Mesenchymal stem cell (in vitro differentiated cells and primary cell): Measurements from ENCODE around the gene LCLAT1.

ENCODE experiments used
- DNase-seq: peaks from one replicate; pipeline ENCODE4 v3.0.0-alpha.2; 2013
- H2AFZ ChIP-seq: one replicate; pipeline ENCODE4 v1.6.1; 2013; ENCODE audit warnings: low read depth, mild to moderate bottlenecking, control low read depth, inconsistent platforms, low read length, moderate library complexity
- H2AK5ac ChIP-seq: 2 replicates; pipeline ENCODE4 v1.6.1; 2013; ENCODE audit warnings: low read length, moderate library complexity, mild to moderate bottlenecking, inconsistent platforms; ENCODE audit not compliant: severe bottlenecking
- H2BK120ac ChIP-seq: one replicate; pipeline ENCODE4 v1.6.1; 2013; ENCODE audit warnings: low read depth, mild to moderate bottlenecking, inconsistent platforms, low read length, moderate library complexity
- H2BK12ac ChIP-seq, 2 experiments: one replicate each; pipeline ENCODE4 v1.6.1; 2013; ENCODE audit warnings: inconsistent platforms in 2 of 2, low read length in 2 of 2, mild to moderate bottlenecking in 2 of 2, moderate library complexity in 2 of 2, control low read depth in 1 of 2
- H2BK15ac ChIP-seq: one replicate; pipeline ENCODE4 v1.6.1; 2013; ENCODE audit warnings: mild to moderate bottlenecking, low read depth, inconsistent platforms; ENCODE audit not compliant: poor library complexity, severe bottlenecking
- H2BK5ac ChIP-seq: 2 replicates; pipeline ENCODE4 v1.6.1; 2013; ENCODE audit warnings: low read depth, mild to moderate bottlenecking, low read length, control low read depth, inconsistent platforms; ENCODE audit not compliant: poor library complexity, severe bottlenecking
- H3K14ac ChIP-seq, 2 experiments: one replicate each; pipeline ENCODE4 v1.6.1; 2013; ENCODE audit warnings: inconsistent platforms in 2 of 2, low read length in 2 of 2, control low read depth in 1 of 2, mild to moderate bottlenecking in 1 of 2, moderate library complexity in 1 of 2
- H3K18ac ChIP-seq, 2 experiments: one replicate each; pipeline ENCODE4 v1.6.1; 2013; ENCODE audit warnings: inconsistent platforms in 2 of 2, low read length in 2 of 2, control low read depth in 1 of 2, low read depth in 1 of 2, mild to moderate bottlenecking in 1 of 2
- H3K23ac ChIP-seq, 2 experiments: one replicate each; pipeline ENCODE4 v1.6.1; 2013; ENCODE audit warnings: inconsistent platforms in 2 of 2, low read length in 2 of 2, mild to moderate bottlenecking in 2 of 2, moderate library complexity in 2 of 2, control low read depth in 1 of 2
- H3K27ac ChIP-seq: 2 replicates; pipeline ENCODE4 v1.5.1; 2013; ENCODE audit warnings: mild to moderate bottlenecking, moderate library complexity, low read length, control low read depth, inconsistent platforms; ENCODE audit not compliant: poor library complexity, severe bottlenecking
- H3K27me3 ChIP-seq, 2 experiments: 2 replicates each; pipeline versions ENCODE4 v1.6.1 to v1.7.0; 2013; ENCODE audit warnings: low read length in 2 of 2, mild to moderate bottlenecking in 2 of 2, moderate library complexity in 2 of 2, control low read depth in 1 of 2, inconsistent platforms in 1 of 2; ENCODE audit not compliant: control insufficient read depth in 1 of 2, insufficient read depth in 1 of 2
- H3K36me3 ChIP-seq, 2 experiments: 2 replicates each; pipeline versions ENCODE4 v1.6.1 to v1.7.0; 2013; ENCODE audit warnings: low read length in 2 of 2, control low read depth in 1 of 2, inconsistent platforms in 1 of 2, low read depth in 1 of 2, mild to moderate bottlenecking in 1 of 2; ENCODE audit not compliant: insufficient read depth in 2 of 2, control insufficient read depth in 1 of 2
- H3K4ac ChIP-seq, 2 experiments: one replicate each; pipeline ENCODE4 v1.6.1; 2013; ENCODE audit warnings: inconsistent platforms in 2 of 2, low read length in 2 of 2, mild to moderate bottlenecking in 2 of 2, moderate library complexity in 2 of 2, control low read depth in 1 of 2, low read depth in 1 of 2
- H3K4me1 ChIP-seq: 2 replicates; pipeline ENCODE4 v1.6.1; 2013; ENCODE audit warnings: low read depth, low read length, control low read depth; ENCODE audit not compliant: control insufficient read depth, insufficient read depth
- H3K4me2 ChIP-seq: 2 replicates; pipeline ENCODE4 v1.6.1; 2013; ENCODE audit warnings: low read length, mild to moderate bottlenecking, inconsistent platforms; ENCODE audit not compliant: poor library complexity, severe bottlenecking
- H3K4me3 ChIP-seq, 2 experiments: 2 replicates each; pipeline versions ENCODE4 v1.5.1 to v1.7.0; 2013; ENCODE audit warnings: low read length in 2 of 2, mild to moderate bottlenecking in 2 of 2, control low read depth in 1 of 2, low read depth in 1 of 2; ENCODE audit not compliant: insufficient read depth in 1 of 2
- H3K79me1 ChIP-seq: replicated peaks from 2 replicates; pipeline ENCODE4 v1.6.1; 2013; ENCODE audit warnings: mild to moderate bottlenecking, control low read depth, low read length, inconsistent platforms; ENCODE audit not compliant: poor library complexity, severe bottlenecking
- H3K9ac ChIP-seq: 2 replicates; pipeline ENCODE4 v1.7.0; 2013; ENCODE audit warnings: mild to moderate bottlenecking, low read length, moderate library complexity
- H3K9me3 ChIP-seq: 2 replicates; pipeline ENCODE4 v1.7.0; 2013; ENCODE audit warnings: mild to moderate bottlenecking, low read length; ENCODE audit not compliant: control insufficient read depth
- H4K8ac ChIP-seq: one replicate; pipeline ENCODE4 v1.6.1; 2013; ENCODE audit warnings: inconsistent platforms, mild to moderate bottlenecking, low read length, moderate library complexity
- H4K91ac ChIP-seq: one replicate; pipeline ENCODE4 v1.6.1; 2013; ENCODE audit warnings: mild to moderate bottlenecking, low read length, inconsistent platforms
- WGBS: methylation state at CpG from one replicate; pipeline ENCODE4 v1.1.7; 2013; ENCODE audit warnings: mixed read lengths; 5-methylcytosine and 5-hydroxymethylcytosine counted together

The LCLAT1 gene

DNA sequence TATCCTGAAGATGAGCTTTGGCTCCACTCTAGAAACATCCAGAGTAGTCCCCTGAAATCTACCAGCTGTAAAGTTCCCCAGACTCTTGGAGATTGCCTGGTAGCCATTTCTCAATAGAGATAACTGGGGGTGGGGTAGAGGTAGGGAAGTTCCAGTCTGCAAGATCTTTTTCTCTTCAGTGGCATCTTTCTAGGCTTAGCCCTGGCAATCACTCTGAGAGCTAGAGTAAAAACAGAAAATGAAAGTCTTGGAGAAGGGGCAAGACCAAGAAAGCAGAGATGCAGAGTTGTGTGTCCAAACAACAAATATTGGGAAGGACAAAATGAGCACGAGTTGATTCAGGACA lies 41.8 kb upstream of the LCLAT1 start:
- Histone ChIP-seq H2BK15ac (no peak overlapping the region), H3K4me2 (no peak overlapping the region), H2BK5ac (no peak overlapping the region), H2AK5ac (no peak overlapping the region), H3K27me3 (peaks cover 0 to 38% of the 10 kb centered on the region in 2 experiments), H3K9me3 (no peaks in the 10 kb centered on the region), H3K36me3 (no peaks in the 10 kb centered on the region), H3K79me1 (no peaks in the 10 kb centered on the region), H2BK12ac (no peak overlapping the region), H4K8ac (no peak overlapping the region), H4K91ac (no peak overlapping the region), H3K4ac (no peak overlapping the region), H3K4me1 (peaks cover 2% of the 10 kb centered on the region), H3K18ac (no peak overlapping the region), H3K23ac (no peak overlapping the region), H2BK120ac (no peak overlapping the region), H3K4me3 (no peak overlapping the region), H3K9ac (no peak overlapping the region), H3K27ac (no peak overlapping the region), H3K14ac (no peak overlapping the region), H2AFZ (no peak overlapping the region)
- DNase-seq: peak; percentile 22
- WGBS: 81% methylated on average over 1 of the region's 1 CpG

DNA sequence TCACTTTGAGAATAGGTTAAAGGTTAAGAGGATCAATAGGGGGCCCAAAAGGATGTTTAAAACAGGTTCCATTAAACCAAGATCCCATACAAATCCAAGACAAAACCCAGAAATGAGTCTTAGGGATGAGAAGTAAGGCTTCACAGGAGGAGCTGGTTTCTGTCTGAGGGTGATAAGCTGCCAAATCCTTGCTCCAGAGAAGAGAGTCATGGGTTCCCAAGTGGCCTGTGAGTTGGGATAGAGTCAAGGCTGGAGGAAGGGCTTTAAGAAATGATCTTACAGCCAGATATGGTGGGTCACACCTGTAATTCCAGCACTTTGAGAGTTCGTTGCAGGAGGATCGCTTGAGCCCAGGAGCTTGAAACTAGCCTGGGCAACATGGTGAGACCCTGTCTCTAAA lies 40.2 kb upstream of the LCLAT1 start:
- no CpG with 5 or more reads among the region's 2 CpGs for WGBS
- no peak overlapping the region for H2BK15ac ChIP-seq
- no peak overlapping the region for H2AK5ac ChIP-seq

DNA sequence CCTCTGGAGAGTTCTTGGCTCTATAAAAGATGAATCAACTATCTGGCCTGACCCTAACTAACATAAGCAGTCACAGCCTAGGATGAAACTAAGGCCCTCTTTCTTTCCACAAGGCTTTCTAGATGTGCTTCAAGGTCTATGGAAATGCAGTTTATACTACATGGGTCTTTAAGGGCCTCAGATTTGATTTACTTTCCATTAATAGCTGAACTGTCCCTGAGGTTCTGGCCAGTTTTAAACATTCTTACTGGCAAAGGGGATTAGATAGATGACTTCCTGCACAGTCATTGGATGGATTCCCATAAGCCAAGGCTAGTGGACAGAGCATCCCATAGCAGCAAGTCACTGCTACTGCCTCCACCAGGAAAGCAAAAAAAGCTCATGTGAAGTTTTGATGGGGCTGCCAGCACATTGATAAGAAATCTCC lies 38.1 kb upstream of the LCLAT1 start:
- Histone ChIP-seq H2BK12ac (peak overlapping the region in 1 of 2 experiments; percentile 92), H3K9ac (no peak overlapping the region), H3K27ac (no peak overlapping the region), H3K4me2 (no peak overlapping the region), H3K4me1 (peaks cover 2% of the 10 kb centered on the region), H4K8ac (no peak overlapping the region), H3K27me3 (peaks cover 0 to 24% of the 10 kb centered on the region in 2 experiments), H3K4me3 (no peak overlapping the region), H2BK5ac (no peak overlapping the region), H3K18ac (peak overlapping the region; percentile 37 to 94), H2BK15ac (no peak overlapping the region), H2AK5ac (no peak overlapping the region), H3K14ac (no peak overlapping the region), H3K23ac (no peak overlapping the region), H2BK120ac (peak overlapping the region; percentile 56), H4K91ac (no peak overlapping the region), H3K79me1 (no peaks in the 10 kb centered on the region), H3K9me3 (no peaks in the 10 kb centered on the region), H3K4ac (no peak overlapping the region), H3K36me3 (no peaks in the 10 kb centered on the region), H2AFZ (no peak overlapping the region)
- peak; percentile 72 for DNase-seq

More for the DNA sequence above, 40.2 kb upstream of the LCLAT1 start:
- Histone ChIP-seq H3K27me3 (peaks cover 0 to 31% of the 10 kb centered on the region in 2 experiments), H3K18ac (no peak overlapping the region), H4K8ac (no peak overlapping the region), H3K4ac (peak overlapping the region; percentile 24 to 42), H2AFZ (no peak overlapping the region), H4K91ac (no peak overlapping the region), H3K23ac (no peak overlapping the region), H3K14ac (no peak overlapping the region), H3K36me3 (no peaks in the 10 kb centered on the region), H3K4me2 (no peak overlapping the region), H2BK12ac (no peak overlapping the region), H3K9ac (no peak overlapping the region), H3K79me1 (no peaks in the 10 kb centered on the region), H3K27ac (no peak overlapping the region), H2BK5ac (no peak overlapping the region), H3K4me1 (peaks cover 2% of the 10 kb centered on the region), H2BK120ac (peak overlapping the region; percentile 95), H3K4me3 (no peak overlapping the region), H3K9me3 (no peaks in the 10 kb centered on the region)
- no peak for DNase-seq

DNA sequence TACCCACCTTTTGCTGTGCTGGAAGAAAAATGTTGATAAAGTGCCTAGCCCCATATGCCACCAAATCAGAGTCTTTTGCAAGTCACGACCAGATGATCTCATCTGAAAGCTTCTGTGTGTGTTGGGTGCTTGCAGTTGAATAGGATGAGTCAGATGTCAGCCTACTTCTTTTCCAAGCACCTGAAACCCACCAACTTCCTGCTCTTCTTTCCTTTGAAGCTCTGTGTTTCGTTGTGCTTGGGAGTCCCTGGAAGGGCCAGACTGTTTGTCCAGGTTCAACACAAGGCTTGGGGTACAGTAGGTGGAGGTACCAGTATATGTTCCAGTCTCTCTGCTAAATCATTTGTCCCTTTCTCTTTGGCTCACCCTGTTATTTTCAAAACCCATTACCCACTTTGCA lies 36.8 kb upstream of the LCLAT1 start:
- H3K79me1 ChIP-seq: no peaks in the 10 kb centered on the region
- peak overlapping the region; percentile 40 for H3K18ac ChIP-seq
- no peak overlapping the region for H4K91ac ChIP-seq
- H3K36me3 ChIP-seq: no peaks in the 10 kb centered on the region
- WGBS: 0% methylated on average over 1 of the region's 2 CpGs
- H3K9ac ChIP-seq: no peak overlapping the region
- peaks cover 2% of the 10 kb centered on the region for H3K4me1 ChIP-seq
- H2AK5ac ChIP-seq: no peak overlapping the region
- H2BK12ac ChIP-seq: peak overlapping the region; percentile 40 to 80
- H3K9me3 ChIP-seq: no peaks in the 10 kb centered on the region
- peak; percentile 82 for DNase-seq
- no peak overlapping the region for H3K23ac ChIP-seq
- no peak overlapping the region for H2BK15ac ChIP-seq
- no peak overlapping the region for H2BK5ac ChIP-seq
- no peak overlapping the region for H2AFZ ChIP-seq
- H3K14ac ChIP-seq: no peak overlapping the region
- peak overlapping the region; percentile 9 for H2BK120ac ChIP-seq
- no peak overlapping the region for H3K4me3 ChIP-seq
- no peak overlapping the region for H3K27ac ChIP-seq
- peak overlapping the region; percentile 15 to 89 for H3K4ac ChIP-seq
- peak overlapping the region; percentile 12 for H4K8ac ChIP-seq
- no peak overlapping the region for H3K4me2 ChIP-seq
- H3K27me3 ChIP-seq: peaks cover 0 to 14% of the 10 kb centered on the region in 2 experiments
